Activated T-helper 17 cell treated with anti-CD3 and anti-CD28 coated beads, Interleukin-2, amount 50 U/mL, for 72 hours (primary cell): ENCODE results near the gene ACOX2. TPM values are rescaled to one million over a fixed set of nuclear protein-coding genes. Genes with fewer than 3 reads are reported as not detected.
"Not testable (repeated sequence)": the region's sequence is repeated elsewhere in the genome, so short reads cannot be mapped to it uniquely, and the experiment has no call there.

ENCODE experiments used
- ATAC-seq: fragments of 150-1000 bp; cut with Tn5 transposase; replicated peaks from 2 replicates; pipeline ENCODE4 v1.10.0; 2021; ENCODE audit warnings: mild to moderate bottlenecking, moderate library complexity
- H3K27ac Mint-ChIP-seq: one replicate; pipeline ENCODE4 v1.8.0; 2022; ENCODE audit warnings: mixed read lengths
- H3K27me3 Mint-ChIP-seq: one replicate; pipeline ENCODE4 v1.8.0; 2022; ENCODE audit warnings: mixed read lengths
- H3K36me3 Mint-ChIP-seq: one replicate; pipeline ENCODE4 v1.8.0; 2022; ENCODE audit warnings: low read depth, mild to moderate bottlenecking, mixed read lengths
- H3K4me1 Mint-ChIP-seq: one replicate; pipeline ENCODE4 v1.8.0; 2022; ENCODE audit warnings: mixed read lengths
- H3K4me3 Mint-ChIP-seq: one replicate; pipeline ENCODE4 v1.8.0; 2022; ENCODE audit warnings: mild to moderate bottlenecking, mixed read lengths
- H3K9me3 Mint-ChIP-seq: one replicate; pipeline ENCODE4 v1.8.0; 2022; ENCODE audit warnings: mixed read lengths
- total RNA-seq, 2 donors: library from RNA; stranded (reverse); gene quantifications; one replicate each; pipeline ENCODE4 v1.2.3, GENCODE V29; 2022

ACOX2 gene
- total RNA-seq, 2 donors from 2014 or later, result not detected

GRCh38 chr3:58534592-58535494, 2.1 kb downstream of the ACOX2 start:
- H3K4me1 Mint-ChIP-seq, result peaks cover 5% of the 10 kb centered on the region
- H3K27ac Mint-ChIP-seq, result no peak overlapping the region
- H3K36me3 Mint-ChIP-seq, result no peaks in the 10 kb centered on the region
- no peak for ATAC-seq
- H3K27me3 Mint-ChIP-seq, result no peaks in the 10 kb centered on the region
- no peaks in the 10 kb centered on the region for H3K9me3 Mint-ChIP-seq
- no peak overlapping the region for H3K4me3 Mint-ChIP-seq

- peaks cover 5% of the 10 kb centered on the region for H3K4me1 Mint-ChIP-seq
- peak; percentile 95 for ATAC-seq
- no peak overlapping the region for H3K4me3 Mint-ChIP-seq
- H3K9me3 Mint-ChIP-seq, result no peaks in the 10 kb centered on the region
- no peaks in the 10 kb centered on the region for H3K27me3 Mint-ChIP-seq
- H3K36me3 Mint-ChIP-seq, result no peaks in the 10 kb centered on the region
- no peak overlapping the region for H3K27ac Mint-ChIP-seq
These were observed 4.2 kb downstream of the ACOX2 start for GRCh38 chr3:58532794-58533220.

- Mint-ChIP-seq H3K4me3 (no peak overlapping the region), H3K4me1 (peaks cover 5% of the 10 kb centered on the region), H3K27me3 (no peaks in the 10 kb centered on the region), H3K36me3 (no peaks in the 10 kb centered on the region), H3K9me3 (no peaks in the 10 kb centered on the region), H3K27ac (no peak overlapping the region)
- ATAC-seq, result no peak
These were observed 5.0 kb downstream of the ACOX2 start for GRCh38 chr3:58531956-58532355.

GRCh38 chr3:58531555-58531954, 5.4 kb downstream of the ACOX2 start:
- Mint-ChIP-seq H3K36me3 (no peaks in the 10 kb centered on the region), H3K4me3 (no peak overlapping the region), H3K27me3 (no peaks in the 10 kb centered on the region), H3K4me1 (peaks cover 5% of the 10 kb centered on the region), H3K27ac (no peak overlapping the region), H3K9me3 (no peaks in the 10 kb centered on the region)
- no peak for ATAC-seq

- Mint-ChIP-seq H3K4me1 (peaks cover 5% of the 10 kb centered on the region), H3K27ac (no peak overlapping the region), H3K4me3 (no peak overlapping the region), H3K27me3 (no peaks in the 10 kb centered on the region), H3K9me3 (no peaks in the 10 kb centered on the region), H3K36me3 (no peaks in the 10 kb centered on the region)
- no peak for ATAC-seq
These were observed 6.6 kb downstream of the ACOX2 start for GRCh38 chr3:58530354-58530865.

GRCh38 chr3:58529516-58530353, 7.3 kb downstream of the ACOX2 start:
- Mint-ChIP-seq H3K36me3 (no peaks in the 10 kb centered on the region), H3K4me1 (peaks cover 5% of the 10 kb centered on the region), H3K27me3 (no peaks in the 10 kb centered on the region), H3K4me3 (no peak overlapping the region), H3K9me3 (no peaks in the 10 kb centered on the region), H3K27ac (no peak overlapping the region)
- ATAC-seq, result no peak

GRCh38 chr3:58528629-58529028, 8.4 kb downstream of the ACOX2 start:
- H3K4me3 Mint-ChIP-seq, result no peak overlapping the region
- no peaks in the 10 kb centered on the region for H3K9me3 Mint-ChIP-seq
- no peak overlapping the region for H3K27ac Mint-ChIP-seq
- ATAC-seq, result no peak
- no peaks in the 10 kb centered on the region for H3K27me3 Mint-ChIP-seq
- no peaks in the 10 kb centered on the region for H3K36me3 Mint-ChIP-seq
- H3K4me1 Mint-ChIP-seq, result peaks cover 5% of the 10 kb centered on the region

- ATAC-seq, H3K36me3 Mint-ChIP-seq, H3K27me3 Mint-ChIP-seq, H3K4me3 Mint-ChIP-seq, H3K9me3 Mint-ChIP-seq, H3K4me1 Mint-ChIP-seq, H3K27ac Mint-ChIP-seq: not testable (repeated sequence)
These were observed 9.6 kb downstream of the ACOX2 start for GRCh38 chr3:58527440-58527839.

- no peaks in the 10 kb centered on the region for H3K4me1 Mint-ChIP-seq
- H3K4me3 Mint-ChIP-seq, result no peak overlapping the region
- no peaks in the 10 kb centered on the region for H3K36me3 Mint-ChIP-seq
- H3K27me3 Mint-ChIP-seq, result no peaks in the 10 kb centered on the region
- H3K27ac Mint-ChIP-seq, result no peak overlapping the region
- H3K9me3 Mint-ChIP-seq, result no peaks in the 10 kb centered on the region
- ATAC-seq, result peak; percentile 31
These were observed 10.5 kb downstream of the ACOX2 start for GRCh38 chr3:58526515-58526957.

GRCh38 chr3:58524326-58524888, 12.6 kb downstream of the ACOX2 start:
- no peaks in the 10 kb centered on the region for H3K4me1 Mint-ChIP-seq
- ATAC-seq, result no peak
- no peaks in the 10 kb centered on the region for H3K36me3 Mint-ChIP-seq
- H3K27me3 Mint-ChIP-seq, result no peaks in the 10 kb centered on the region
- no peak overlapping the region for H3K4me3 Mint-ChIP-seq
- H3K27ac Mint-ChIP-seq, result no peak overlapping the region
- no peaks in the 10 kb centered on the region for H3K9me3 Mint-ChIP-seq

GRCh38 chr3:58522759-58523425, 14.1 kb downstream of the ACOX2 start:
- no peaks in the 10 kb centered on the region for H3K4me1 Mint-ChIP-seq
- H3K27me3 Mint-ChIP-seq, result no peaks in the 10 kb centered on the region
- H3K36me3 Mint-ChIP-seq, result no peaks in the 10 kb centered on the region
- ATAC-seq, result no peak
- H3K9me3 Mint-ChIP-seq, result no peaks in the 10 kb centered on the region
- H3K4me3 Mint-ChIP-seq, result no peak overlapping the region
- no peak overlapping the region for H3K27ac Mint-ChIP-seq

- Mint-ChIP-seq H3K4me3 (no peak overlapping the region), H3K36me3 (no peaks in the 10 kb centered on the region), H3K4me1 (no peaks in the 10 kb centered on the region), H3K27ac (no peak overlapping the region), H3K27me3 (no peaks in the 10 kb centered on the region), H3K9me3 (no peaks in the 10 kb centered on the region)
- no peak for ATAC-seq
These were observed 14.9 kb downstream of the ACOX2 start for GRCh38 chr3:58521917-58522631.

- no peaks in the 10 kb centered on the region for H3K9me3 Mint-ChIP-seq
- no peaks in the 10 kb centered on the region for H3K36me3 Mint-ChIP-seq
- no peaks in the 10 kb centered on the region for H3K4me1 Mint-ChIP-seq
- no peak for ATAC-seq
- H3K27me3 Mint-ChIP-seq, result no peaks in the 10 kb centered on the region
- H3K4me3 Mint-ChIP-seq, result no peak overlapping the region
- no peak overlapping the region for H3K27ac Mint-ChIP-seq
These were observed 15.7 kb downstream of the ACOX2 start for GRCh38 chr3:58521336-58521670.
